ENCODE results near the gene NOC2L. TPM values are rescaled to one million over a fixed set of nuclear protein-coding genes. Genes with fewer than 3 reads are reported as not detected.

NOC2L gene
- total RNA-seq, 2 experiments from 2014 or later: 77.9 to 99.0 TPM

DNA sequence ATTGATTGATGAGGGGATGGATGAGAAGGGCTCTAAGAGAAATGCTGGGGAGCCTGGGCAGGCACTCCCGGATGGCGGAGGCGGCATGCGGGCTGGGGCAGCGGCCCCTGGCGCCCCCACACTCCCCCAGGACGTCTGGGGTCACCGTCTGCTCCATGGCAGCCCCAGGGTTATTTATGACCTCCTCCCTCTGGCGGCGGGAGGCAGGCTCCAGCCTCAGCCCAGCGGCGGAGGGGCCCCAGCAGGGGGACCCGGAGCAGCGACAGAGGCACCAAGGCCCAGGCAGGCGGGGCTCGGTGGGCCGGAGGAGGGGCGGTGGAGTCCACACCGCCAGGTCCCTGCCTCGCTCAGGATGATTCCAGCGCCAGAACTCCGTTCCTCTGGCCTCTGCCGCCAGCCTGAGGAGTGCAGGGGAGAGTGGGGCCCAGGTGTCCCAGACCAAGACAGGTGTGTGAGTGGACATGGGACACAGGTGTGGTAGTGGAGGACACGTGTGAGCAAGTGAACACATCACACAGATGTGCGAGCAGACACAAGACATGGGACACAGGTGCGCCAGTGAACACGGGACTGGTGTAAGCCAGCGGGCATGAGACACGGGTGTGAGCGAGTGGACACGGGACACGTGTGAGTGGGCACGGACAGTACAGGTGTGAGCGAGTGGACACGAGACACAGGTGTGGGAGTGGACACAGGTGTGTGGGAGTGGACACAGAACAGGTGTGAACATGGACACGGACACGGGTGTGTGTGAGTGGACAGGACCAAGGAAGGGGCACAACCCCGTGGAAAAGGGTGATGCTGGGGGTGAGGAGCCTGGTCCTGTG lies 37.8 kb downstream of the NOC2L start:
- H2AFZ ChIP-seq (ENCODE audit: low read length): no peak overlapping the region
- H3K9me3 ChIP-seq (ENCODE audit: low read length): no peaks in the 10 kb centered on the region
- peak overlapping the region; percentile 60 for H3K4me3 ChIP-seq (ENCODE audit: low read depth, low read length, poor library complexity, severe bottlenecking)
- CTCF ChIA-PET (ENCODE audit: unreplicated experiment): no interaction called here
- H3K27ac ChIP-seq (ENCODE audit: low read depth, low read length, poor library complexity, severe bottlenecking): no peak overlapping the region
- no TSS peak for BruUV-seq (replicated peaks)
- peak overlapping the region; percentile 95 for H3K4me2 ChIP-seq (ENCODE audit: low read length)
- H3K79me2 ChIP-seq (ENCODE audit: insufficient read depth, low read depth, low read length): no peaks in the 10 kb centered on the region
- intact Hi-C loops (cut with micrococcal nuclease; ENCODE audit: unreplicated experiment): no loop called here
- POLR2A ChIA-PET: no interaction called here
- H3K36me3 ChIP-seq (ENCODE audit: insufficient read depth, low read length): no peaks in the 10 kb centered on the region
- TF ChIP-seq EZH2phosphoT487 (IDR thresholded peaks at IDR 0.05; ENCODE audit: borderline replicate concordance, low read depth, low read length): no peak
- TF ChIP-seq, protein P1, sequence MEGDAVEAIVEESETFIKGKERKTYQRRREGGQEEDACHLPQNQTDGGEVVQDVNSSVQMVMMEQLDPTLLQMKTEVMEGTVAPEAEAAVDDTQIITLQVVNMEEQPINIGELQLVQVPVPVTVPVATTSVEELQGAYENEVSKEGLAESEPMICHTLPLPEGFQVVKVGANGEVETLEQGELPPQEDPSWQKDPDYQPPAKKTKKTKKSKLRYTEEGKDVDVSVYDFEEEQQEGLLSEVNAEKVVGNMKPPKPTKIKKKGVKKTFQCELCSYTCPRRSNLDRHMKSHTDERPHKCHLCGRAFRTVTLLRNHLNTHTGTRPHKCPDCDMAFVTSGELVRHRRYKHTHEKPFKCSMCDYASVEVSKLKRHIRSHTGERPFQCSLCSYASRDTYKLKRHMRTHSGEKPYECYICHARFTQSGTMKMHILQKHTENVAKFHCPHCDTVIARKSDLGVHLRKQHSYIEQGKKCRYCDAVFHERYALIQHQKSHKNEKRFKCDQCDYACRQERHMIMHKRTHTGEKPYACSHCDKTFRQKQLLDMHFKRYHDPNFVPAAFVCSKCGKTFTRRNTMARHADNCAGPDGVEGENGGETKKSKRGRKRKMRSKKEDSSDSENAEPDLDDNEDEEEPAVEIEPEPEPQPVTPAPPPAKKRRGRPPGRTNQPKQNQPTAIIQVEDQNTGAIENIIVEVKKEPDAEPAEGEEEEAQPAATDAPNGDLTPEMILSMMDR (conservative IDR thresholded peaks at IDR 0.05; ENCODE audit: low read length): peak; percentile 64
- peaks cover 31% of the 10 kb centered on the region for H3K4me1 ChIP-seq (ENCODE audit: insufficient read depth, low read length, poor library complexity, severe bottlenecking)
- no peaks in the 10 kb centered on the region for H4K20me1 ChIP-seq (ENCODE audit: insufficient read depth, low read length)
- DNase-seq (ENCODE audit: low spot score): peak; percentile 81
- no peaks in the 10 kb centered on the region for H3K9me2 ChIP-seq (ENCODE audit: insufficient read depth, low read length)

DNA sequence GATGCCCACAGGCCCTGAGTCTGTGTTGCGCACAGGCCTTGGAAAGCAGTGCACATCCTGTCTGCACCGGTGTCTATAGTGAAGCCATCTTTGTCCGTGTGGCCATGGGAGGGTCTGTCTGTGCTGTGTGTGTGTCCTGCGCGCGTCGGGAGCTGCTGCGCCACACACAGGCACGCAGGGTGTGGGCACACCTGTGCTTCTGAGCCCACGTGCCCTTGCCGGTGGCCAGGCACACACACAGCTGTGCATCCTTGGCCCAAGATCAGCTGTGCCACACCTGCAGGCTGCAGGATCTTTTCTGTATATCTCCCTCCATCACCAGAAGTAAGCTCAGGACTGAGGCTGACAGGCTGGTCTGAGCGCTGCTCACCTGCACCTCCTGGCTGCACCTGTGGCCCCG lies 38.5 kb downstream of the NOC2L start:
- Histone ChIP-seq H3K27ac (ENCODE audit: low read depth, low read length, poor library complexity, severe bottlenecking) (no peak overlapping the region), H3K36me3 (ENCODE audit: insufficient read depth, low read length) (no peaks in the 10 kb centered on the region), H3K4me2 (ENCODE audit: low read length) (peak overlapping the region; percentile 95), H2AFZ (ENCODE audit: low read length) (no peak overlapping the region), H3K9me2 (ENCODE audit: insufficient read depth, low read length) (no peaks in the 10 kb centered on the region), H3K4me3 (ENCODE audit: low read depth, low read length, poor library complexity, severe bottlenecking) (peak overlapping the region; percentile 60), H3K4me1 (ENCODE audit: insufficient read depth, low read length, poor library complexity, severe bottlenecking) (peaks cover 31% of the 10 kb centered on the region), H3K9me3 (ENCODE audit: low read length) (no peaks in the 10 kb centered on the region), H3K79me2 (ENCODE audit: insufficient read depth, low read depth, low read length) (no peaks in the 10 kb centered on the region), H4K20me1 (ENCODE audit: insufficient read depth, low read length) (no peaks in the 10 kb centered on the region)
- TF ChIP-seq, protein P1 (conservative IDR thresholded peaks at IDR 0.05; ENCODE audit: low read length): no peak
- TF ChIP-seq EZH2phosphoT487 (IDR thresholded peaks at IDR 0.05; ENCODE audit: borderline replicate concordance, low read depth, low read length): no peak
- DNase-seq (ENCODE audit: low spot score): peak; percentile 53
- POLR2A ChIA-PET: no interaction called here
- intact Hi-C loops (cut with micrococcal nuclease; ENCODE audit: unreplicated experiment): no loop called here
- CTCF ChIA-PET (ENCODE audit: unreplicated experiment): no interaction called here
- no TSS peak for BruUV-seq (replicated peaks)

DNA sequence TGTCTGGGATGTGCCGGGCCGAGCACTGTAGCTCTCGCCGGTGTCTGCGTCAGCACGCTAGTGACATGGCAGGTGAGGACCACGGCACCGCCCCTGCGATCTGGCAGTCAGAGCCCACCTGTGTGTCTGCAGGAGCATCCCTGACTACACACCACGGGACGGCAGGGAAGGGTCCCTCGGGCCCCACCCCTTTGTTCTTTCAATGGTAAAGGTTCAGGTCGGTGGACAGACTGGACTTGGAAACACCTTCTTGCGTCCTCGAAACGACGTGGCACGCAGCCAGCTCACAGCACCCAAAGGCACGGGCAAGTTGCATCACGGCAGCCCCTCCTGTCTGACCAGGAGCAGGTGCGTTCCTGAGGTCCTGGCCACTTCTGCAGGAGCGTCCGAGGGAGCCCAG lies 39.0 kb downstream of the NOC2L start:
- Histone ChIP-seq H3K27ac (ENCODE audit: low read depth, low read length, poor library complexity, severe bottlenecking) (no peak overlapping the region), H3K9me2 (ENCODE audit: insufficient read depth, low read length) (no peaks in the 10 kb centered on the region), H4K20me1 (ENCODE audit: insufficient read depth, low read length) (no peaks in the 10 kb centered on the region), H3K9me3 (ENCODE audit: low read length) (no peaks in the 10 kb centered on the region), H3K79me2 (ENCODE audit: insufficient read depth, low read depth, low read length) (no peaks in the 10 kb centered on the region), H3K36me3 (ENCODE audit: insufficient read depth, low read length) (no peaks in the 10 kb centered on the region), H2AFZ (ENCODE audit: low read length) (no peak overlapping the region), H3K4me3 (ENCODE audit: low read depth, low read length, poor library complexity, severe bottlenecking) (no peak overlapping the region), H3K4me2 (ENCODE audit: low read length) (0 out of 2 replicates have a peak overlapping the region, but pooled peaks have one; percentile 95), H3K4me1 (ENCODE audit: insufficient read depth, low read length, poor library complexity, severe bottlenecking) (peaks cover 31% of the 10 kb centered on the region)
- intact Hi-C loops (cut with micrococcal nuclease; ENCODE audit: unreplicated experiment): no loop called here
- ChIA-PET CTCF (ENCODE audit: unreplicated experiment) (no interaction called here), POLR2A (no interaction called here)
- no peak for TF ChIP-seq EZH2phosphoT487 (IDR thresholded peaks at IDR 0.05; ENCODE audit: borderline replicate concordance, low read depth, low read length)
- no peak for DNase-seq (ENCODE audit: low spot score)
- BruUV-seq (replicated peaks): no TSS peak

All from OCI-LY7 (cell line).